ENCODE results near the gene ID2.
A peak's percentile ranks its signal among the peaks of the same experiment; 100 is the strongest.

The ID2 gene, protein sequence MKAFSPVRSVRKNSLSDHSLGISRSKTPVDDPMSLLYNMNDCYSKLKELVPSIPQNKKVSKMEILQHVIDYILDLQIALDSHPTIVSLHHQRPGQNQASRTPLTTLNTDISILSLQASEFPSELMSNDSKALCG

GRCh38 chr2:8681786-8682692 is at the start of gene ID2:
ID2 (plus strand) TSS chr2:8682056; CDS start chr2:8682166, 110 bp downstream.
- DNase-seq (ENCODE audit: extremely low read depth, insufficient read length) = peak; percentile 100
- H3K27me3 ChIP-seq (replicated peaks; ENCODE audit: control insufficient read depth, insufficient read depth, low read length) = no peaks in the 10 kb centered on the region; the same call in none of the 2 replicates
- peak within 1 kb of the TSS; percentile 73 for H3K4me3 ChIP-seq (replicated peaks; ENCODE audit: low read depth, low read length)
- peak; percentile 6 for TF ChIP-seq CTCF (IDR thresholded peaks at IDR 0.05; ENCODE audit: insufficient read depth, low read length, poor library complexity, severe bottlenecking)
- no peaks in the 10 kb centered on the region for H3K36me3 ChIP-seq (ENCODE audit: control insufficient read depth, insufficient read depth, low read length)

GRCh38 chr2:8632755-8633154 is 49.1 kb upstream of the ID2 start:
- H3K4me3 ChIP-seq (replicated peaks; ENCODE audit: low read depth, low read length) = no peak overlapping the region
- no peaks in the 10 kb centered on the region; the same call in none of the 2 replicates for H3K27me3 ChIP-seq (replicated peaks; ENCODE audit: control insufficient read depth, insufficient read depth, low read length)
- no peak for TF ChIP-seq CTCF (IDR thresholded peaks at IDR 0.05; ENCODE audit: insufficient read depth, low read length, poor library complexity, severe bottlenecking)
- no peaks in the 10 kb centered on the region for H3K36me3 ChIP-seq (ENCODE audit: control insufficient read depth, insufficient read depth, low read length)
- DNase-seq (ENCODE audit: extremely low read depth, insufficient read length) = no peak

GRCh38 chr2:8633186-8633734 is 48.6 kb upstream of the ID2 start:
- no peaks in the 10 kb centered on the region; the same call in none of the 2 replicates for H3K27me3 ChIP-seq (replicated peaks; ENCODE audit: control insufficient read depth, insufficient read depth, low read length)
- DNase-seq (ENCODE audit: extremely low read depth, insufficient read length) = no peak
- H3K36me3 ChIP-seq (ENCODE audit: control insufficient read depth, insufficient read depth, low read length) = no peaks in the 10 kb centered on the region
- TF ChIP-seq CTCF (IDR thresholded peaks at IDR 0.05; ENCODE audit: insufficient read depth, low read length, poor library complexity, severe bottlenecking) = no peak
- H3K4me3 ChIP-seq (replicated peaks; ENCODE audit: low read depth, low read length) = no peak overlapping the region

DNA sequence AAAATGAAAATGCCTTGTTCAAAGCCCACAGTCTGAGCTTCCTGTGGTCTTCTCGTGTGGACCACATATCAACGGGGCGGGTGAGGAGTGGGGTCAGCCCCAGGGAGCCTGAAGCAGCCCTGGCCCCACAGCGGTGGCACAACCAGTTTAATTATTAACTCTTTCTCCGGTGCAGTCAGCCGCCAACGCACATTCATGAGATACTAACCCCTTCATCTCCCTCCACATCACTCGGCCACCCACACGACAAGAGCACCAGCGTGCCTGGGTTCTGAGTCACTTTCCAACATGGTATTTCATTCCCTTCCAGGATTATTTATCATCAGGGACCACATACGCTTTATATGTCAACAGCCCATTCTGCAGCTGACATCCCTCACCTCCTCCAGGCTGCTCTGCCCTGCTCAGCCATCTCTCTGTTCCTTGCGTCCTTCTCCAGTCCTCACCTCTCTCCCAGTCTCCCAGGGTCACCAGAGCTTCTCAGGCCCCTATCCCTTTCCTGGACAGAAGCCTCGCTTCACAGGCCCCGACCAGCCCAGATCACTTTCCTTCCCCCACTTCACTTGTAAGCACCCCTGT is 48.0 kb upstream of the ID2 start:
- DNase-seq (ENCODE audit: extremely low read depth, insufficient read length) = no peak
- TF ChIP-seq CTCF (IDR thresholded peaks at IDR 0.05; ENCODE audit: insufficient read depth, low read length, poor library complexity, severe bottlenecking) = no peak
- H3K36me3 ChIP-seq (ENCODE audit: control insufficient read depth, insufficient read depth, low read length) = no peaks in the 10 kb centered on the region
- H3K27me3 ChIP-seq (replicated peaks; ENCODE audit: control insufficient read depth, insufficient read depth, low read length) = no peaks in the 10 kb centered on the region; the same call in none of the 2 replicates
- H3K4me3 ChIP-seq (replicated peaks; ENCODE audit: low read depth, low read length) = no peak overlapping the region

GRCh38 chr2:8634466-8635172 is 47.2 kb upstream of the ID2 start:
- no peak for TF ChIP-seq CTCF (IDR thresholded peaks at IDR 0.05; ENCODE audit: insufficient read depth, low read length, poor library complexity, severe bottlenecking)
- Histone ChIP-seq H3K4me3 (replicated peaks; ENCODE audit: low read depth, low read length) (no peak overlapping the region), H3K36me3 (ENCODE audit: control insufficient read depth, insufficient read depth, low read length) (no peaks in the 10 kb centered on the region), H3K27me3 (replicated peaks; ENCODE audit: control insufficient read depth, insufficient read depth, low read length) (peaks cover 1% of the 10 kb centered on the region)
- DNase-seq (ENCODE audit: extremely low read depth, insufficient read length) = no peak

All from GM06990 (cell line).